AG10803 (cell line): ENCODE measurements around the gene NCK2.
A peak's percentile ranks its signal among the peaks of the same experiment; 100 is the strongest.

ENCODE experiments used
- DNase-seq: peaks from one replicate; pipeline ENCODE4 v3.0.0; 2010; ENCODE audit warnings: low read depth
- H3K4me3 ChIP-seq: 2 replicates; pipeline ENCODE4 v1.5.1; 2011; ENCODE audit warnings: mild to moderate bottlenecking, low read length, control low read depth
- TF ChIP-seq, protein P1 (sequence below): conservative IDR thresholded peaks from 2 replicates; pipeline ENCODE4 v1.5.1; 2011; ENCODE audit warnings: mild to moderate bottlenecking, low read length, control low read depth, inconsistent platforms

NCK2 gene

GRCh38 chr2:105712166-105712915 lies 32.4 kb upstream of the NCK2 start:
- TF ChIP-seq, protein P1, sequence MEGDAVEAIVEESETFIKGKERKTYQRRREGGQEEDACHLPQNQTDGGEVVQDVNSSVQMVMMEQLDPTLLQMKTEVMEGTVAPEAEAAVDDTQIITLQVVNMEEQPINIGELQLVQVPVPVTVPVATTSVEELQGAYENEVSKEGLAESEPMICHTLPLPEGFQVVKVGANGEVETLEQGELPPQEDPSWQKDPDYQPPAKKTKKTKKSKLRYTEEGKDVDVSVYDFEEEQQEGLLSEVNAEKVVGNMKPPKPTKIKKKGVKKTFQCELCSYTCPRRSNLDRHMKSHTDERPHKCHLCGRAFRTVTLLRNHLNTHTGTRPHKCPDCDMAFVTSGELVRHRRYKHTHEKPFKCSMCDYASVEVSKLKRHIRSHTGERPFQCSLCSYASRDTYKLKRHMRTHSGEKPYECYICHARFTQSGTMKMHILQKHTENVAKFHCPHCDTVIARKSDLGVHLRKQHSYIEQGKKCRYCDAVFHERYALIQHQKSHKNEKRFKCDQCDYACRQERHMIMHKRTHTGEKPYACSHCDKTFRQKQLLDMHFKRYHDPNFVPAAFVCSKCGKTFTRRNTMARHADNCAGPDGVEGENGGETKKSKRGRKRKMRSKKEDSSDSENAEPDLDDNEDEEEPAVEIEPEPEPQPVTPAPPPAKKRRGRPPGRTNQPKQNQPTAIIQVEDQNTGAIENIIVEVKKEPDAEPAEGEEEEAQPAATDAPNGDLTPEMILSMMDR, result no peak
- H3K4me3 ChIP-seq, result no peak overlapping the region

DNA sequence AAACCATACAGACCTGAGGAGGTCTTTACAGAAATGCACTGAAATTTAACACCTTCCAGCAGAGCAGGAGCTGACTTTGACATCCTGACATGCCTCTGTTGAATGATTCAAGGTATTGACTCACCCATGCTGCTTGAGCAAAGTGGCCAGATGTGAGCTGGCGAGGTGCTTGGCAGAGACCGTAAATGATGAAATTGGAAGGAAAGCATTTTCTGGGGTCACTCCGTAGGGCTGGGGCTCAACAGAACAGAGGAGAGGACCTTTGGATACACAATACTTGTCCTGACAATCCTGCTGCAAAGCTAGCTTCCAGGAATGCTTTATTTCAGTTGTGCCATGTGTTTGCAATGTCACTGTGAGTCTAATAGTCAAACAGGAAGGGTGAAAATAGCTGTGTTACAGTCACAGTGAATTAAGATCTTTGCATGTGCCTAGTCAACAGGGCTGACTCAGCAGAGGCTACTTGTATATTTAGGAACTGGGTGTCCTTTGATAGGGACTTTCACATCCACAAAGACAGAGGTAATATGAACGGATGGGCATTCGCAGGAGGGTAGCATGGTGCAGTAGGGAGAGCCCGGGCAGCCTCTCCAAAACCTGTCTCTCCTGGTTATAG lies 31.6 kb upstream of the NCK2 start:
- no peak overlapping the region for H3K4me3 ChIP-seq
- TF ChIP-seq, protein P1, result no peak
- peak; percentile 71 for DNase-seq

More at GRCh38 chr2:105712166-105712915, 32.4 kb upstream of the NCK2 start:
- DNase-seq, result peak; percentile 58

DNA sequence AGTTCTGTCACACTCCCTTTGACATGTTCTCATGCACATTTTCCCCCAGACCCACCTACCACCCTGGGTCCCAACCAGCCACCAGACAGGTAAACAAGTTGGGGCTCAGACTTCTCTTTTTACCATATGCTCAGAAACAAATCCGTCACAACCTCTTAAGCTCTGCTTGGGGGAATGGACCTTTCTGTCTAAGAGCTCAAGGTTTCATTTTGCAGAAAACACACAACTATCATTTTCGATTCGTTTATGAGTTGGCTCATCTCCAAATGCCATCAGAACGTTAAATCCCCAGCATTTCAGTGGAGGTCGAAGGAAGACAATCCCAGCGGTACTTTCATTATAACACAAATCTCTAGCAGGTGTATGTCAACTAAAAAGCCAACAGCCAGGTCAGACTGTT lies 30.6 kb upstream of the NCK2 start:
- no peak overlapping the region for H3K4me3 ChIP-seq
- no peak for DNase-seq
- TF ChIP-seq, protein P1, result no peak

DNA sequence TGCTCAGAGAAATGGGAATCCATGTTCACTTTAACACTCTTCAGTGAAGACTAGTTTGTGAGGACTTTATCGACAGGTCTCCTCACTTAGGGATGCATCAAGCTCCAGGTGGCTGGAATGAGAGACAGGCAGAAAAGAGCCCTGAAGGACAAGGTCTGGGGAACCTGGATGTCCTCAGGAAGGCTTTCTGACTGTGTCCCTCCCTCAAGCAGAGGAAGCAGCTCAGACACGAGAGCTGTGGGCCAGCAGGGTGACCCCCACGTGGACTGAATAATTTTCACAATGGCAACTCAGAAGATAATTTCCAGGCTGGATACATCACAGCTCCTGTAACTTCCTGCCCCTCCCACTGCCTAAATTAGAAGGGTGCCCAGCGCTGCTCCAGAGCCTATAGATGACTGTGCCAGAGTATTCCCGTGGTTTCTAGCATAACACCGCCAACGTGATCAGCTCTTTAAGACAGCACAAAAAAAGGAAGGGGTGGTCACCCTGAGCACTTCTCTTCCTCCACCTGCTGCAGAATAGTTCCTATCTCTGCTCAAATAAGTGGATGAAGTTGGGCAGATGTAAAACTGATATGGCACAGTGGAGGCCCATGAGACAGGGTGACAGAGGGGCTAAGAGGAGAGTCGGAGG lies 25.7 kb upstream of the NCK2 start:
- no peak for DNase-seq

GRCh38 chr2:105721991-105722511 lies 22.7 kb upstream of the NCK2 start:
- no peak overlapping the region for H3K4me3 ChIP-seq
- TF ChIP-seq, protein P1, result no peak
- no peak for DNase-seq

More for the DNA sequence above, 25.7 kb upstream of the NCK2 start:
- H3K4me3 ChIP-seq, result no peak overlapping the region
- TF ChIP-seq, protein P1, result no peak

GRCh38 chr2:105722726-105723297 lies 21.9 kb upstream of the NCK2 start:
- DNase-seq, result no peak
- TF ChIP-seq, protein P1, result no peak
- H3K4me3 ChIP-seq, result no peak overlapping the region
